K562 (cell line): ENCODE results near the gene MYL4. TPM values are rescaled to one million over a fixed set of nuclear protein-coding genes. Genes with fewer than 3 reads are reported as not detected.

ENCODE experiments used
- BCLAF1 ChIP-seq, 2 experiments: fragments of 450-650 bp in 1 of 2; IDR thresholded peaks; 2 replicates each; pipeline ENCODE4 v1.6.1; 2011 to 2017; ENCODE audit warnings: low read depth in 2 of 2, antibody characterized with exemption in 1 of 2, borderline replicate concordance in 1 of 2, low read length in 1 of 2, mild to moderate bottlenecking in 1 of 2, mixed read lengths in 1 of 2; ENCODE audit not compliant: control insufficient read depth in 1 of 2
- CTBP1 ChIP-seq: fragments of 450-650 bp; IDR thresholded peaks from 2 replicates; pipeline ENCODE4 v1.6.1; 2016; ENCODE audit warnings: borderline replicate concordance
- E2F6 ChIP-seq, 2 experiments: IDR thresholded peaks; 2 replicates each; pipeline ENCODE4 v1.6.1; 2011; ENCODE audit warnings: borderline replicate concordance in 1 of 2, control low read depth in 1 of 2, low read depth in 1 of 2, low read length in 1 of 2, mild to moderate bottlenecking in 1 of 2, mixed read lengths in 1 of 2, moderate library complexity in 1 of 2; ENCODE audit not compliant: insufficient read depth in 1 of 2, insufficient read length in 1 of 2, poor library complexity in 1 of 2, severe bottlenecking in 1 of 2; ENCODE audit errors: extremely low read depth in 1 of 2
- FOXJ2 ChIP-seq: fragments of 200-800 bp; sonication (Bioruptor generic); IDR thresholded peaks from 2 replicates; pipeline ENCODE4 v1.6.1; 2016; ENCODE audit warnings: missing genetic modification characterization, missing compliant biosample characterization
- GATAD2B ChIP-seq: fragments of 450-650 bp; IDR thresholded peaks from 2 replicates; pipeline ENCODE4 v1.6.1; 2017; ENCODE audit warnings: mild to moderate bottlenecking, borderline replicate concordance
- GTF2F1 ChIP-seq: IDR thresholded peaks from 2 replicates; pipeline ENCODE4 v1.6.1; 2011; ENCODE audit warnings: low read depth, low read length, improper control_type of control experiment
- KLF1 ChIP-seq: fragments of 450-650 bp; IDR thresholded peaks from 2 replicates; pipeline ENCODE4 v1.6.1; 2016; ENCODE audit warnings: missing genetic modification characterization, missing compliant biosample characterization
- PATZ1 ChIP-seq: fragments of 250-450 bp; sonication (Bioruptor Pico); IDR thresholded peaks from 2 replicates; pipeline ENCODE4 v1.5.0; 2020; ENCODE audit warnings: mild to moderate bottlenecking, borderline replicate concordance
- PHTF2 ChIP-seq: fragments of 250-450 bp; sonication (Bioruptor Pico); IDR thresholded peaks from 2 replicates; pipeline ENCODE4 v1.5.0; 2021; ENCODE audit warnings: mild to moderate bottlenecking
- PTBP1 ChIP-seq: fragments of 200-400 bp; formaldehyde crosslinking; IDR thresholded peaks from 2 replicates; pipeline ENCODE4 v1.6.1; 2017; ENCODE audit warnings: low read depth, low read length
- SETDB1 ChIP-seq: IDR thresholded peaks from one replicate; pipeline ENCODE4 v1.6.1; 2012; ENCODE audit warnings: low read length, control low read depth, inconsistent platforms
- SIN3A ChIP-seq, 2 experiments: fragments of 150-350 bp in 1 of 2; IDR thresholded peaks; 2 replicates each; pipeline ENCODE4 v1.6.1; 2011 to 2016; ENCODE audit warnings: borderline replicate concordance in 2 of 2, low read depth in 2 of 2, low read length in 2 of 2, mild to moderate bottlenecking in 2 of 2, moderate library complexity in 2 of 2; ENCODE audit not compliant: control insufficient read depth in 1 of 2
- SNIP1 ChIP-seq: fragments of 450-650 bp; IDR thresholded peaks from 2 replicates; pipeline ENCODE4 v1.7.1; 2017; ENCODE audit warnings: low read depth, mild to moderate bottlenecking
- TAF15 ChIP-seq: fragments of 200-400 bp; formaldehyde crosslinking; IDR thresholded peaks from 2 replicates; pipeline ENCODE4 v1.6.1; 2017; ENCODE audit warnings: mild to moderate bottlenecking, low read depth, low read length, moderate library complexity
- ZBTB12 ChIP-seq: fragments of 250-450 bp; sonication (Bioruptor Pico); IDR thresholded peaks from 2 replicates; pipeline ENCODE4 v1.4.0; 2020
- ZBTB43 ChIP-seq: sonication (generic); formaldehyde crosslinking; IDR thresholded peaks from 2 replicates; pipeline ENCODE4 v1.8.0; 2023; ENCODE audit warnings: mild to moderate bottlenecking, missing genetic modification reagents
- ZFX ChIP-seq: sonication (generic); formaldehyde crosslinking; IDR thresholded peaks from 2 replicates; pipeline ENCODE4 v1.8.0; 2022; ENCODE audit warnings: mild to moderate bottlenecking, missing genetic modification reagents, moderate library complexity
- ZNF780A ChIP-seq: fragments of 250-450 bp; sonication (Bioruptor Pico); IDR thresholded peaks from 2 replicates; pipeline ENCODE4 v1.5.0; 2021; ENCODE audit warnings: mild to moderate bottlenecking
- ZNF785 ChIP-seq: fragments of 250-450 bp; sonication (Bioruptor Pico); IDR thresholded peaks from 2 replicates; pipeline ENCODE4 v1.4.0; 2020; ENCODE audit warnings: mild to moderate bottlenecking
- polyA plus RNA-seq, 8 experiments: library from polyadenylated mRNA; depleted of rRNA in 4 of 8; stranded (reverse) in 5 of 8; unstranded in 3 of 8; fragments of >200 nt; fragmentation: Nextera tagmentation in 2 of 8; fragmentation: Illumina TruSeq in 1 of 8; extraction: Ambion mirVana in 2 of 8; extraction: Trizol in 1 of 8; gene quantifications; 2 replicates each; pipeline versions ENCODE4 v1.2.1 to v1.2.3, GENCODE V29; 2011 to 2014; ENCODE audit warnings: inconsistent platforms in 1 of 8, missing spikeins in 1 of 8
- total RNA-seq, 7 experiments: library from RNA; depleted of rRNA in 6 of 7; stranded (reverse); fragments of >200 nt in 6 of 7; fragmentation: Illumina TruSeq in 2 of 7; extraction: Trizol in 2 of 7; gene quantifications; 2 replicates each; pipeline versions ENCODE4 v1.2.1 to v1.2.3, GENCODE V29; 2011 to 2021; ENCODE audit warnings: low replicate concordance in 1 of 7

The MYL4 gene
- total and polyA plus RNA-seq, 9 of the 15 experiments (the other 6 are each of a cell fraction or from before 2014, with no cell fraction given) = 117 to 423 (median 221) TPM

- peak in 1 of 2 experiments; percentile 82; a peak in 1 of 4 replicates for TF ChIP-seq BCLAF1 (IDR thresholded peaks at IDR 0.05; ENCODE audit: borderline replicate concordance in 1 of 2, control insufficient read depth in 1 of 2, low read depth in 2 of 2, low read length in 1 of 2)
- no peak for TF ChIP-seq GTF2F1
- TF ChIP-seq ZFX (CRISPR knock-in tag) = no peak
- TF ChIP-seq ZNF785 (CRISPR knock-in tag) = no peak
- TF ChIP-seq E2F6 (IDR thresholded peaks at IDR 0.05; ENCODE audit: borderline replicate concordance in 1 of 2, extremely low read depth in 1 of 2, insufficient read depth in 1 of 2, insufficient read length in 1 of 2, low read depth in 1 of 2, low read length in 1 of 2, poor library complexity in 1 of 2, severe bottlenecking in 1 of 2) = no peak
- no peak for TF ChIP-seq PATZ1 (CRISPR knock-in tag)
- TF ChIP-seq KLF1 (tag) = no peak
- no peak for TF ChIP-seq PHTF2 (CRISPR knock-in tag)
- no peak for TF ChIP-seq SNIP1
- no peak for TF ChIP-seq FOXJ2 (tag)
- peak; percentile 98 for TF ChIP-seq CTBP1
- no peak for TF ChIP-seq SIN3A (IDR thresholded peaks at IDR 0.05; ENCODE audit: borderline replicate concordance in 2 of 2, control insufficient read depth in 1 of 2, low read depth in 2 of 2, low read length in 2 of 2)
- no peak for TF ChIP-seq ZNF780A (CRISPR knock-in tag)
- TF ChIP-seq PTBP1 = no peak
- no peak for TF ChIP-seq ZBTB43 (CRISPR knock-in tag)
- TF ChIP-seq SETDB1 = no peak
- no peak for TF ChIP-seq TAF15
- peak; percentile 42; the same call in 1 of the 2 replicates for TF ChIP-seq GATAD2B
- peak; percentile 39; the same call in 1 of the 2 replicates for TF ChIP-seq ZBTB12
Measured at GRCh38 chr17:47265983-47266541, 56.9 kb downstream of the MYL4 start (continued).
